Measurements from ENCODE around the gene C5orf34.
"Not testable (repeated sequence)": the region's sequence is repeated elsewhere in the genome, so short reads cannot be mapped to it uniquely, and the experiment has no call there.

C5orf34 gene

GRCh38 chr5:43514025-43514424 is 923 bp downstream of the C5orf34 start:
- DNase-seq (ENCODE audit: low read depth): no peak

GRCh38 chr5:43511062-43511461 is 3.9 kb downstream of the C5orf34 start:
- not testable (repeated sequence) for DNase-seq (ENCODE audit: low read depth)

- no peak for DNase-seq (ENCODE audit: low read depth)
Measured at GRCh38 chr5:43498581-43498980, 16.4 kb downstream of the C5orf34 start.

GRCh38 chr5:43497311-43498104 is 17.4 kb downstream of the C5orf34 start:
- no peak for DNase-seq (ENCODE audit: low read depth)

GRCh38 chr5:43491326-43491725 is 23.6 kb downstream of the C5orf34 start:
- no peak for DNase-seq (ENCODE audit: low read depth)

GRCh38 chr5:43486353-43486752 is 28.6 kb downstream of the C5orf34 start:
- DNase-seq (ENCODE audit: low read depth): no peak

GRCh38 chr5:43485406-43485805 is 29.5 kb downstream of the C5orf34 start:
- DNase-seq (ENCODE audit: low read depth): no peak

- peak; percentile 60 for DNase-seq (ENCODE audit: low read depth)
Measured at GRCh38 chr5:43484106-43484849, 30.7 kb downstream of the C5orf34 start.

- peak; percentile 88 for DNase-seq (ENCODE audit: low read depth)
Measured at GRCh38 chr5:43483298-43484105, 31.4 kb downstream of the C5orf34 start, which contains the start of gene TMEM267. TMEM267 (minus strand) TSS chr5:43483865; CDS start chr5:43453969, 29,896 bp downstream.

- DNase-seq (ENCODE audit: low read depth): peak; percentile 24
Measured at GRCh38 chr5:43482490-43483297, 32.3 kb downstream of the C5orf34 start.

GRCh38 chr5:43469671-43470391 is 45.1 kb downstream of the C5orf34 start:
- no peak for DNase-seq (ENCODE audit: low read depth)

- DNase-seq (ENCODE audit: low read depth): no peak
Measured at GRCh38 chr5:43467100-43467499, 47.8 kb downstream of the C5orf34 start.

GRCh38 chr5:43465455-43465854 is 49.5 kb downstream of the C5orf34 start:
- not testable (repeated sequence) for DNase-seq (ENCODE audit: low read depth)

- DNase-seq (ENCODE audit: low read depth): no peak
Measured at GRCh38 chr5:43461066-43461465, 53.9 kb downstream of the C5orf34 start.

GRCh38 chr5:43456556-43456955 is 58.4 kb downstream of the C5orf34 start:
- no peak for DNase-seq (ENCODE audit: low read depth)

GRCh38 chr5:43441575-43441974 is 73.4 kb downstream of the C5orf34 start:
- DNase-seq (ENCODE audit: low read depth): not testable (repeated sequence)

- DNase-seq (ENCODE audit: low read depth): no peak
Measured at GRCh38 chr5:43437062-43437660, 77.8 kb downstream of the C5orf34 start.

All from stromal cell of bone marrow (primary cell).